SK-N-SH (cell line): ENCODE results near the gene EBNA1BP2.

ENCODE experiments used
- CHD2 ChIP-seq: fragments of 150-350 bp; IDR thresholded peaks from 2 replicates; pipeline ENCODE4 v1.6.1; 2018; ENCODE audit warnings: low read length; ENCODE audit not compliant: partially characterized antibody
- CTCF ChIP-seq: fragments of 200-600 bp; sonication (generic); IDR thresholded peaks from 2 replicates; pipeline ENCODE4 v1.6.1; 2017; ENCODE audit warnings: antibody characterized with exemption, mild to moderate bottlenecking, moderate library complexity
- POLR2AphosphoS5 ChIP-seq: IDR thresholded peaks from 2 replicates; pipeline ENCODE4 v1.6.1; 2012; ENCODE audit warnings: low read depth, low read length
- SMC3 ChIP-seq: IDR thresholded peaks from 2 replicates; pipeline ENCODE4 v1.6.1; 2012; ENCODE audit warnings: low read depth, low read length, improper control_type of control experiment
- TAF1 ChIP-seq: IDR thresholded peaks from 2 replicates; pipeline ENCODE4 v1.6.1; 2012; ENCODE audit warnings: low read depth, mild to moderate bottlenecking, low read length, moderate library complexity, borderline replicate concordance
- TCF12 ChIP-seq: IDR thresholded peaks from 2 replicates; pipeline ENCODE4 v1.4.0; 2012
- USF1 ChIP-seq: IDR thresholded peaks from 2 replicates; pipeline ENCODE4 v1.4.0; 2012; ENCODE audit warnings: low read depth, borderline replicate concordance
- TF ChIP-seq, protein P1 (sequence below): IDR thresholded peaks from 2 replicates; pipeline ENCODE4 v1.4.0; 2012; ENCODE audit warnings: low read depth, borderline replicate concordance
- TF ChIP-seq, protein P2 (sequence below): IDR thresholded peaks from 2 replicates; pipeline ENCODE4 v1.4.0; 2012; ENCODE audit warnings: low read depth

GRCh38 chr1:43199093-43199726 is 27.1 kb upstream of the EBNA1BP2 start:
- TF ChIP-seq CTCF (no peak), USF1 (no peak), TCF12 (no peak), POLR2AphosphoS5 (no peak), SMC3 (no peak), TAF1 (no peak), CHD2 (no peak)
- TF ChIP-seq, protein P1, sequence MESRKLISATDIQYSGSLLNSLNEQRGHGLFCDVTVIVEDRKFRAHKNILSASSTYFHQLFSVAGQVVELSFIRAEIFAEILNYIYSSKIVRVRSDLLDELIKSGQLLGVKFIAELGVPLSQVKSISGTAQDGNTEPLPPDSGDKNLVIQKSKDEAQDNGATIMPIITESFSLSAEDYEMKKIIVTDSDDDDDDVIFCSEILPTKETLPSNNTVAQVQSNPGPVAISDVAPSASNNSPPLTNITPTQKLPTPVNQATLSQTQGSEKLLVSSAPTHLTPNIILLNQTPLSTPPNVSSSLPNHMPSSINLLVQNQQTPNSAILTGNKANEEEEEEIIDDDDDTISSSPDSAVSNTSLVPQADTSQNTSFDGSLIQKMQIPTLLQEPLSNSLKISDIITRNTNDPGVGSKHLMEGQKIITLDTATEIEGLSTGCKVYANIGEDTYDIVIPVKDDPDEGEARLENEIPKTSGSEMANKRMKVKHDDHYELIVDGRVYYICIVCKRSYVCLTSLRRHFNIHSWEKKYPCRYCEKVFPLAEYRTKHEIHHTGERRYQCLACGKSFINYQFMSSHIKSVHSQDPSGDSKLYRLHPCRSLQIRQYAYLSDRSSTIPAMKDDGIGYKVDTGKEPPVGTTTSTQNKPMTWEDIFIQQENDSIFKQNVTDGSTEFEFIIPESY: no peak
- TF ChIP-seq, protein P2, sequence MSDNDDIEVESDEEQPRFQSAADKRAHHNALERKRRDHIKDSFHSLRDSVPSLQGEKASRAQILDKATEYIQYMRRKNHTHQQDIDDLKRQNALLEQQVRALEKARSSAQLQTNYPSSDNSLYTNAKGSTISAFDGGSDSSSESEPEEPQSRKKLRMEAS: no peak
